GM10847 (cell line): ENCODE measurements around the gene GPR107.

Experiments used
- POLR2A ChIP-seq: IDR thresholded peaks from 2 replicates; pipeline ENCODE4 v1.6.1; 2011; ENCODE audit not compliant: insufficient read length; ENCODE audit errors: extremely low read depth

Gene GPR107

DNA sequence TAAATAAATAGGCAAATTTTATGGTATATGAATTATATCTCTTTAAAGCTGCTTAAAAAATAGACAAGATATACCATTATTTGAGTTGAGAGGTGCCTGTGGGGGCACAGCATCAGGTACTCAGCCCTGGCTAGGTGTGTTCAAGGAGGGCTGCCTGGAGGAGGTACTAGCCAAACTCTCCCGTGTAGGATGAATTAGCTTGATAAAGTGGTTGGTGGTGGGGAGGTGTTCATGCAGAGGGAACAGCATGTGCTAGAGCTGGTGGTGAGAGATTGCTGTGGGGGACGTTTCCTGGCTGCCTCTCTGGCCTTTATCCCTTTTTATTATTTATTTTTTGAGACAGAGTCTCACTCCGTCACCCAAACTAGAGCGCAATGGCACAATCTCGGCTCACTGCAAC, 95.3 kb downstream of the GPR107 start:
- no peak for TF ChIP-seq POLR2A

DNA sequence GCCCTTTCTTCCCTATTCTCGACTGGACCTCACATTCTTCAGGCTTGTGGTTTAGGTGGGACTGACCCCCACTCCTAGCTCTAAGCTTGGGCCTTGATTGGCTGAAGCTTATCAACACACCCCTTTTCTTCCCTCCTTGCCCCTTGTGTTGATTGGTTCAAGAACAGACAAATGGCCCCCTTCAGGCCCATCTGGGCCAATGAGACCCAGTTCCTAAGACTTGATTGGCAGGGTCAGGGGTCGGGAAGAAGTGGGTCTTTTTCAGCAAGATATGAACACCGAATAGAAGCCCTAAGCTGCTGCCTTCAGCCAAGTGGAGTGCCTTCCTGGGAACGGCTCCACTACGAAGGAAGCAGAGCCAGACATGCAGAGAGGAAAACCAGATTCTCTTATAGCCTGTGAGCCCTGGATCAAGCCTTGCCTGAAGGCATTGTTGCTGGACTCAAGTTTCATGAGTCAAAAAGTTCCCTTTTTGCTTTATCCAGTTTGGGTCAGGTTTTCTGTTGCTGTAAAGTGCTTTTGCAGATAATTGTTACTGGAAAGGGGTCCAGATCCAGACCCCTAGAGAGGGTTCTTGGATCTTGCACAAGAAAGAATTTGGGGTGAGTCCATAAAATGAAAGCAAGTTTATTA, 96.1 kb downstream of the GPR107 start:
- TF ChIP-seq POLR2A = no peak

- no peak for TF ChIP-seq POLR2A
Observed at GRCh38 chr9:130150779-130151382, 97.2 kb downstream of the GPR107 start.

GRCh38 chr9:130154816-130155215, 101.1 kb downstream of the GPR107 start:
- TF ChIP-seq POLR2A = no peak

GRCh38 chr9:130155647-130156046, 101.9 kb downstream of the GPR107 start:
- no peak for TF ChIP-seq POLR2A

DNA sequence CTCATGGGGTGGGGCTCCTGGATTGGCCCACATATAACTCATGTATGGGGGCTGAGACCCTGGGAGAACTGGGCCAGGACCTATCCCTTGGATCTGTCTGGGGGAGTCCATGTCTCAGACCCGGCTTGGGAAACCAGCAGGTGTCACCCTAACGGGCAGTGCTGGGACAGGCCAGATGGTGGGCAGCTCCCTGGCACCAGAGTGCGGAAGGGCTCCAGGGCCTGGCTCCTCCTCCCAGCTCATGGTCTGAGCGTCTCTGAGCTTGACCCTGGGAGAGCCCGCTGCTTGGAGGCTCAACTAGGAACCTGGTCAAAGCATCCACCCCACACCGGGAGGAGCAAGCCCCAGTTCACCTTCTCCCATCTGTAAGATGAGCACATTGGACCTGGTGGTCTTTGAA, 103.0 kb downstream of the GPR107 start:
- TF ChIP-seq POLR2A = no peak

DNA sequence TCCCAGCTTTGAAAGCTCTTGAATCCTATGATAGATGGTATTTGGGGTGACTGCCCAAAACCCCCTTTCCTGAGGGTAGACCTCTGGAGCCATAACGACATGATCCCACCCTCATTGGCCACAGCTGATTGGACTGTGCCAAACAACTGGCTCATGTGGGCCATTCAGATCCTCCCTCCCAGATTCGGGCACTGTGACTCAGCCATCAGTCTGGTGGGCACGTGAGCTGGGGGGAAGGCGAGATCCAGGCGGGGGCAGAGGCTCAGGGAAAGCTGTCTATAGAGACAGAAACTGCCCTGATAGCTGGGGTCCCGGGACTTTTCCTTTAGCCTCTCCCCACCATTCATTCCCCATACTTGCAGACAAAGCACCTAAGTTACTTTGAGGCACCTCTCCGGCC, 103.4 kb downstream of the GPR107 start:
- TF ChIP-seq POLR2A = no peak

DNA sequence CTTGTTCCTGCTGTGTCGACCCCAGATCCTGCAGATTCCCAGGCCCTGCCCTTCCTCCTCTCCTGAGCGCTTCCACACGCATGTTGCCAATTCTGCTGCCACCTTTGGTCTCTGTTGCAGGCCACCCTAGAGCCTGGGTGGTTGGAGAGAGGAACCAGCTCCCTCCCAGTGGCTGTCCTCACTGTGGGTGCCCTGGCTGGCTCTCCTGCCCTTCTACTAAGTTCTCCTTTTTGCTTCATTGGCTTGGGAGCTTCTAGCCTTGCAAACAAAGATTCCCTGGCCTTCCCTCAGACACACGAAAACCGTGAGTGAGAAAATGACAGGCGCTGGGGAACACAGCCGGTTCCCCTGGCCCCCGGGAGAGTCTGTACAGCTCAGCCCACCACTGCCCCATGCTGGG, 104.3 kb downstream of the GPR107 start:
- TF ChIP-seq POLR2A = no peak

DNA sequence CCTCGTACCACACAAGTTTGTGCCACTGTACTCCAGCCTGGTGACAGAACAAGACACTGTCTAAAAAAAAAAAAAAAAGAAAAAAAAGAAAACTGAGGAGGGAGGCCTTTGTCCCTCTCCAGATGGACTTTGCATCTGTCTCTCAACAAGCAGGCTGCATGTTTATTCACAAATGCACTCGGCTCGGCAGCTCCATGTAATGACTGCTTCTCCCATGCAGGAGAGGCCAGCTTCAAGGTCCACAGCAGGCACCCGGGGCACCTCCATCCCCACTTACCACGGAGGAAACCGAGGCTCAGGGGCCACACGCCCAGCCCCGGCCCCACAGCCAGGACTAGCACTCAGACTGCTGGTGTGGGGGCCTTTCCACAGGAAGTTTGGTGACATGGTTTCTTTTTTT, 105.4 kb downstream of the GPR107 start:
- TF ChIP-seq POLR2A = no peak

DNA sequence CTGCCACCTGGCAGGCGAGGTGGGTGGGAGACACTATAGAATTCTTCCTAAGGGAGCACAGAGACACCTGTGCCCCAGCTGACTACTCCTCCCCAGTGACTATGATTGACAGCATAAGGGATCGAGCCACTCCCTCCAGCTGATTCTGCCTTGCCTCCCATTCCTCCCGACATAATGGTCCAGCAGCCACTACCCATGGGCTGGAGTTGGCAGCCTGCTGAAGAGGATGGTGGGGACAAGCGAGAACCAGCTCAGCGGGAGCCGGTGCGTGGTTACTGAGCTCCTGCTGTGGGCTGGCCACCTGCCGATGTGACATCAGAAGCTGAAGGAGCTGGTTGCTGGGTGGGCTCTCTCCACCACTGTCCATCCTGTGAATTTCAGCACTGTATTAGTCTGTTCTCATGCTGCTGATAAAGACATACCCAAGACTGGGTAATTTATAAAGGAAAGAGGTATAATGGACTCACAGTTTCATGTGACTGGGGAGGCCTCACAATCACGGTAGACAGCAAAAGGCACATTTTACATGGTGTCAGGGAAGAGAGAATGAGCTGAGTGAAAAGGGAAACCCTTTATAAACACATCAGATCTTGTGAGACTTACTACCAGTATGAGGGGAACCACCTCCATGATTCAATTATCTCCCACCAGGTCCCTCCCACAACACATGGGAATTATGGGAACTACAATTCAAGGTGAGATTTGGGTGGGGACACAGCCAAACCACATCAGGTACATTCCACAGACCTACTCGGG, 106.4 kb downstream of the GPR107 start:
- no peak for TF ChIP-seq POLR2A

DNA sequence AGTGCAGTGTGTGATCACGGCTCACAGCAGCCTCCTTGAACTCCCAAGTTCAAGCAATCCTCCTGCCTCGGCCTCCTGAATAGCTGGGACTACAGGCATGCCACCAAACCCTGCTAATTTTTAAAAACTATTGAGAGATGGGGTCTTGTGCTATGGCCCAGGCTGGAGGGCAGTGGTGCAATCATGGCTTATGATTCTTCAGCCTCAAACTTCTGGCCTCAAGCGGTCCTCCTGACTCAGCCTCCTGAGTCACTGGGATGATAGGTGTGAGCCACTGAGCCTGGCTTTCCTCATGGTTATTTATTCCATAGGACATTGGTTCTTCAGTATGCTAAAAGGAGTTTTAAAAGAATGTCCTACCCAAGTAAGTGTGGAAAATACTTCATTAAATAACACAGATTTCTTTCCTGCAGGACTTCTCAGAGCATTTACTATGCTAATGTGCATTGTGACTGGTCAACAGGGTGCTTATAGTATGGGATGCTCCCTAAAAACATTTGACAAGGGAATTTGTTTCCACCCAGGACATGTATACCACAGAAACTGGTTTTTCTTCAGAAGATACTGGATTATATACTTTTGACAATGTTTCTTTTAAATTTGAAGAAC, 107.3 kb downstream of the GPR107 start:
- no peak for TF ChIP-seq POLR2A

DNA sequence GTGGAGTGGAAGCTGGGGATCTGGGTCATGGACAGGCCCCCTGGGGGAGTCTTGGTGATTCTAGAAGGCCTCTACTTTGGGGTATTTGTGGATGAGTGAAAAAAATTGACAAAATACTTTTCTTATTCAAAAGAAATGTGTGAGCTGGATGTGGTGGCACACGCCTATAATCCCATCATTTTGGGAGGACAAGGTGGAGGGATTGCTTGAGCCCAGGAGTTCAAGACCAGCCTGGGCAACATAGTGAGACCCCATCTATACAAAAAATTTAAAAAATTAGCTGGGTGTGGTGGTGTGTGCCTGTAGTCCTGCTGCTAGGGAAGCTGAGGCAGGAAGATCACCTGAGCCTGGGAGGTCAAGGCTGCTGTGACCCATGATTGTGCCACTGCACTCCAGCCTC, 111.9 kb downstream of the GPR107 start:
- no peak for TF ChIP-seq POLR2A

DNA sequence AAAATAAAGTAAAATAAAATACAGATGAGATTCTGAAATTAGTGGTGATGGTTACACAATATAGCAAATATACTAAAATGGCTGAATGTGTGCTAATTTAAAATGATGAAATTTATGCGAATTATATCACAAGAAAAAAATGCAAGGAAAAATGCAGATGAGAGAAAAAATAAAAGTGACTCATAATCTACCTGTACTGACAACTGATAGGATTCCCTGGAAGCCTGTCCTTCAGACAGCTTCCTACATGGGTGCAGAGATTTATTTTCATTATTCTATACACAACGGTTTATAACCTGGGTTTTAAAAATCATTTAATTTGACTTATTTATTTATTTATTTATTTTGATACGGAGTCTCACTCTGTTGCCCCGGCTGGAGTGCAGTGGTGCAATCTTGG, 112.7 kb downstream of the GPR107 start:
- TF ChIP-seq POLR2A = no peak

DNA sequence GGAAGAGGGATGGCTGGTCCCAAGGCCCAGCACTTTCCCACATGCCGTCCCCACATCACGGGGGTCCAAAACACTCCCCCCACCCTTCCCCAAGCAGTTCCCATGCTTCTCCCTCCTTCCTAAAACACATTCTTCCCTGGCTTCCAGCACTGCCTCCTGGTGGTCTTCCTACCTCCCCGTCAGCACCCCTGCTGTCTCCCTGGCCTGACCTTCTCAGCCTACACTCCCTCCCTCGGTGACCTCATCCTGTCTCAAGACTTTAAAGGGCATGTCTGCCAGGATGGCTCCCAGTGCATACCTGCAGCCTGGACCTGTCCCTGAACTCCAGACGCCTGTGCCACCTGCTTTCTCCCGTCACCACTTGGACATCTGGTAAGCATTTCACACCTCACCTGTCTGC, 114.2 kb downstream of the GPR107 start:
- TF ChIP-seq POLR2A = no peak

GRCh38 chr9:130171226-130172148, 117.8 kb downstream of the GPR107 start:
- TF ChIP-seq POLR2A = no peak
